ENCODE results near the gene SLC6A3.
"Not testable (repeated sequence)": the region's sequence is repeated elsewhere in the genome, so short reads cannot be mapped to it uniquely, and the experiment has no call there.

SLC6A3 gene

GRCh38 chr5:1440098-1440493 is 5.1 kb downstream of the SLC6A3 start:
- no peak for DNase-seq (ENCODE audit: low read depth in 2 of 2)

- no peak for DNase-seq (ENCODE audit: low read depth in 2 of 2)
Measured at GRCh38 chr5:1439388-1440097, 5.7 kb downstream of the SLC6A3 start.

DNA sequence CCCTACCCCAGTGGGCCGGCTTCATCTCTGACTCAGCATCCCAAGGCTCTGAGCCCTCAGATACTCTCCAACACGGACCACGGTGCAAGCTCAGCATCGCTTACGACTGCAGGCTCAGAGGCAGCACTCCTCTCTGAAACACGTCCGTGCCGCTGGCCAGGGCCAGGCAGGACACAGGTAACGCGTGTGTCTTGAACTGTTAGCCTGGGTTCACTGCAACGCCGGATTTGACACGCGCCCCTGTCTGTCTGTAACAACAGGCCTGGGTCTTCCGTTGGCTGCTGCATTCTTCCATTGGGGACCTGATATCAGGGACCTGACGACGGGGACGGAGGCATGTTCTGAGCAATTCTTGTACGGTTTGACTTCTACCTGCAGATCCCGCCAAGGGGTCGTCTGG is 6.4 kb downstream of the SLC6A3 start:
- DNase-seq (ENCODE audit: low read depth in 2 of 2), result no peak

- DNase-seq (ENCODE audit: low read depth in 2 of 2), result no peak
Measured at GRCh38 chr5:1437876-1438559, 7.2 kb downstream of the SLC6A3 start.

- DNase-seq (ENCODE audit: low read depth in 2 of 2), result no peak
Measured at GRCh38 chr5:1437226-1437829, 7.9 kb downstream of the SLC6A3 start.

GRCh38 chr5:1436681-1437080 is 8.6 kb downstream of the SLC6A3 start:
- DNase-seq (ENCODE audit: low read depth in 2 of 2), result no peak

- no peak for DNase-seq (ENCODE audit: low read depth in 2 of 2)
Measured at GRCh38 chr5:1436036-1436435, 9.2 kb downstream of the SLC6A3 start.

DNA sequence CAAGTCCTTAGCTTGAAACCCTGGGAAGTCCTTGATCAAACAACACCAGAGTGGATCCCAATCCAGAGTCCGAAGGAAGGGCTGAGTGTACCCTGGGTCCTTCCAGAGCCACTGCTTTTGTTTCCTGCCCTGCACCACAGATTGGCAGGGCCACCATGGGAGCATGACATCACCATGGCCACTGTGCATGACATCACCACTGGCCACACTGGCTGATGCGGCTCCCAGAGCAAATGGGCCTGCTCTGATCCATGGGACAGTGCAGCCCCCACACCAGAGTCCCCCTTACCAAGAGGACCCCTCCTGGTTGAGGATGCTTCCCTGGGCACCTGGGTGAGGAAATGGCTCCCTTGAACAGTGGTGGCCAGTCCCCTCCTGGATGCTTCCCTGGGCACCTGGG is 9.9 kb downstream of the SLC6A3 start:
- DNase-seq (ENCODE audit: low read depth in 2 of 2), result no peak

GRCh38 chr5:1432296-1432695 is 12.9 kb downstream of the SLC6A3 start:
- DNase-seq (ENCODE audit: low read depth in 2 of 2), result no peak

- no peak for DNase-seq (ENCODE audit: low read depth in 2 of 2)
Measured at GRCh38 chr5:1431896-1432295, 13.3 kb downstream of the SLC6A3 start.

DNA sequence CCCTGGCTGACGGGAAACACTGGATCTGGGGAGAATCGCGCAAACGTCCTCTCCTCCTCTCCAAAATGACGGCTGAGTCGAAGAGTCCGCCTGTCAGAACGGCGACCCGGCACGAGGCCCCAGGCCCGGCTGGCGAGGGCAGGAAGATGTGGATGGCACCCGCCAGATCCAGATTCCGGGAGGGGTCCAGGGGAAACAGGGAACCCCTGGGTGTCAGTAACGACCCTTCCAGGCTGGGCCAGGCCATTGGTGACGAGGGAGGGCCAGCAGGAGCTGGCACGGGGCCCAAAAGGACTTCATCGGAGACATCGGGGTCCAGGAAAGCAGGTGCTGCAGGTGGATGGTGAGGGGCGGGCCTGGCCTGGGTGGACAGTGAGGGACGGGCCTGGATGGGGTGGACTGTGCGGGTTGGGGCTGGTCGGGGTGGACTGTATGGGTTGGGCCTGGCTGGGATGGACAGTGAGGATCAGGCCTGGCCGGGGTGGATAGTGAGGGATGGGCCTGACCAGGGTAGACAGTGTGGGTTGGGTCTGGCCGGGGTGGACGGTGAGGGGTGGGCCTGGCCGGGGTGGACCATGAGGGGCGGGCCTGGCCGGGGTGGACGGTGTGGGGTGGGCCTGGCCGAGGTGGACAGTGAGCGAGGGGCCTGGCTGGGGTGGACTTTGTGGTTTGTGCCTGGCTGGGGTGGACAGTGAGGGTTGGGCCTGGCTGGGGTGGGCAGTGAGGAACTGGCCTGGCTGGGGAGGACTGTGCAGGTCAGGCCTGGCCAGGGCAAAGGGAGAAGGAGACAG is 14.0 kb downstream of the SLC6A3 start:
- DNase-seq (ENCODE audit: low read depth in 2 of 2), result no peak

DNA sequence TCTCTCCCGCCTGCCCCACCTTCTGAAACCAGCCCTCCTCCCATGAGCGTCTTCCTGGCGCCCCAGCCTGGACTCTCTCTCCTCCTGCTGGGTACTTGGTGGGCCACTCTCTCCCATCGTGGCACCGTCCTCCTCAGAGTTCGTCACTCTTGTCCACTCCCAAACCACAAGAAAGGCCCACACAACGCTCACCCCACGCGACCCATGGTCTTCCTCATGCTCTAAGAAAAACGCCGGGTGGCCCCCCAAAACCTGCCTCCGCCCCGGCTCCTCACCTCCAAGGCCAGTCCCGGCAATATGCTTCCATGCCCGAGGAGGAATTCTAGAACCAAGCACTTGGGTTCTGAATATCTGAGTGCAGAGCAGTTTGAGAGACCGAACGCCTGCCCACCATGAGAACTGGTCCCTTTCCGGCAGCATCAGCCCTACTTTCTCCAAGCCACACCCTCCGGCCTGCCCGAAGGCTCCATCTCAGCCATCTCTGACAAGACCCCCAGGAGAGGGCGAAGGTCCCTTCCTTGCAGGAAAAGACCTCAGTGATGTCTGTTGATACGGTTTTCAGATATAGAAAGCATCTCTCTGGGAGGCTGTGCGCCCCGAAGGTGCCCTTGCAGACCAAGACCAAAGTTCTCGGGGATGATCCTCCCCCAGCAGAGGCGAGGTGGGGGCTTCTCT is 15.0 kb downstream of the SLC6A3 start:
- no peak for DNase-seq (ENCODE audit: low read depth in 2 of 2)

DNA sequence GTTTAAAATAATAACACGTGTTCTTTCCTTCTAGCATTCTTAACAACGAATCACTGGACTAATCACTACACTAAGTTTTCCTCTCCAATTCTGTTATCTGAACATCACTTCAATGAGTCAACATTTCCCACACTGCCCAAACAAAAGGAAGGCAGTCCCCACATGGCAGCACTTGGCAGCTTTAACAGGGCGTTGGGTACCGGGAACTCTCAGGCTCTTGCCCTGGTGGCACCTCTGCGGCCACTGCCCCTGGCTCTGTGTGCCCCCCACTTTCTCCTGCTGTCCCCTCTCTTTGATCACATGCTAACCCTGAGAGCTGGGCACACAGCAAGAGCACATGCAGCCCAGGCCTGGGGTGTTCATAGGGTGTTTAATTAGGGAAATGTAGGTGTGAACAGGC is 15.7 kb downstream of the SLC6A3 start:
- no peak for DNase-seq (ENCODE audit: low read depth in 2 of 2)

GRCh38 chr5:1429066-1429465 is 16.2 kb downstream of the SLC6A3 start:
- DNase-seq (ENCODE audit: low read depth in 2 of 2), result no peak

GRCh38 chr5:1428107-1428506 is 17.1 kb downstream of the SLC6A3 start:
- no peak for DNase-seq (ENCODE audit: low read depth in 2 of 2)

DNA sequence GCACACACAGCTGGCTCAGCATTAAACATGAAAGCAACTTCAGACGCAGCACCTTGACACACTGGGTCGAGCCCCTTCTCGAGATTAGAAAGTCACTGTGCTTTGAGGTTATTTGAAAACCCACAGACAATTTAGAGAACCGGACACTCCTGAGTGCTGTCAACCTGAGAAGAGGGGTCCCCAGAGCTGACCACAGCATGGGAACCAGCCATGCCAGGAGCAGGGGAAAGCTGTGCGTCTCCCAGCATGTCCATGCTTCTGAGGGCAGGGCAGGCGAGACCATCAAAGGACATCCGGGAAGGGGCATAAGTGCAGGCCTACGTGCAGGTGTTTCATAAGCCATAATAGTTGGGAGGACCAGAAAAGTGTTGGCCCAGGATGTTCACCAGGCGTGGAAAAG is 20.5 kb downstream of the SLC6A3 start:
- no peak for DNase-seq (ENCODE audit: low read depth in 2 of 2)

DNA sequence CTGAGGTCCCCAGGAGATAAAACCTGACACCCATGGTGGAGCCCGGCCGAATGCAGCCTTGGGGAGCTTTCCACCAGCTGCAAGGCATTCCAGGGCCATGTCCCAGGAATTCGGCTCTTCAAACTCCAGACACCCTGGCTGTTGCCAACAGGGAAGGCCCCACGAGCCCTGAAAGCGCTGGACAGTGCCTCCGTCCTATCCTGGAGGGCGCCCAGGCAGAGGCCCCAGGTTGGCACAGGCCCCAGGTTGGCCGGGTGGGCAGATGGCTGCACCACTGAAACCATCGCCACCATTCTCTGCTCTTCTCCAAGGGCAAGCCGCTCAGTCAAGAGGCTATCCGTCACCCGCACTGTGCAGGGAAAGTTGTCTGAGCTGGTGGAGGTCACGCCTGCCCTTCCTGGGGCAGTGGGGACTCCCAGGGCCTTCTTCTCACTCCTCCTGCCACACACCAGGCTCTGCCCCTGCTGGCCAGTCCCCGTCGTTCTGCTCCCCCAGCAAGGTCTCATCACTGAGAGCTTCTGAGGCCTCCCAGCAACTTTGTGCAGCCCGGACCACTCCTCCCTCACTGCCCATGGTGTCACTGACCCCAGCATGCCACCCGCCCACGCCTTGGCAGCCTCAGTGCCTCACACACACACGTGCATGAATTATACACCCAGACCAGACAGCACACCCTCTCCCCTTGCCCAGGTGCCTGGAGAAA is 21.2 kb downstream of the SLC6A3 start:
- no peak for DNase-seq (ENCODE audit: low read depth in 2 of 2)

GRCh38 chr5:1422522-1422921 is 22.7 kb downstream of the SLC6A3 start:
- not testable (repeated sequence) for DNase-seq (ENCODE audit: low read depth in 2 of 2)

DNA sequence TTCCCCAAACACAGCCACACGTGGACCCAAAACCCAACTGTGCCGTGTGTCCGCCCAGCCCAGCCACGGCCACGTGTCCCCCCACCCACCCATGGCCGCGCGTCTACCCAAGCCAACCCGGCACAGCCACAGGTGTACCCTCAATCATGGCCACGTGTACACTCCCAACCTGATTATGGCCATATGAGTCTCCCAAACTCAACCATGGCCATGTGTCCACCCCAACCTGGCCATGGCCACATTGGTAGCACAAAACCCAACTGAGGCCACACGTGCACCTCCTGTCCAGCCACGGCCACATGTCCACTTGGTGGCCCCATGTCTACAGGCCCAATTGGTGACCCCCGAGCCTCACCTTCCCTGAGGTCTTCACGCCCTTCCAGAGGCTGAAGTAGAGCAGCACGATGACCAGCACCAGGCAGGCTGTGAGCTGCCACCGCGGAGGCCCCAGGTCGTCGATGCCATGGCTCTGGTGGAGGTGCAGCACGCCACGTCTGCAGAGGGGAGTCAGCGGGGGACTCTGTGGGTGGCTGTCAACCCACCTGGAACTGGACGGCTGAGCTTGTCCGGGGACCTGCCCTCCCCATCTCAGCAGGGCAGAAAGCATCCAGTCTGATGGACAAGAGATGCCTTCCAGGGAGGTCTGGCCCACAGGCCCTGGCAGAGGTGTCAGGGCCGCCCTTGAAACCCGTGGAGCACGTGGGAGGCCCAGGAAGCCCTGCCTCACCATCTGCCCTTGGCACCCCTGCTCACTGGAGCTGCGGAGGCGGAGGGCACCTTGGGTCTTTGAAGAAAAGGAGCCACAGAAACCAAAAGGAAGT is 23.5 kb downstream of the SLC6A3 start:
- no peak for DNase-seq (ENCODE audit: low read depth in 2 of 2)
